ENCODE results near the gene VSIG4.

Gene VSIG4

GRCh38 chrX:66024570-66024969, 15.3 kb downstream of the VSIG4 start:
- no peak overlapping the region for H3K27ac ChIP-seq
- no peak for DNase-seq (ENCODE audit: low read depth, low spot score)

- H3K27ac ChIP-seq: no peak overlapping the region
- no peak for DNase-seq (ENCODE audit: low read depth, low spot score)
Observed at GRCh38 chrX:66024092-66024467, 15.8 kb downstream of the VSIG4 start.

- no peak overlapping the region for H3K27ac ChIP-seq
- DNase-seq (ENCODE audit: low read depth, low spot score): no peak
Observed at GRCh38 chrX:66023385-66024091, 16.3 kb downstream of the VSIG4 start.

GRCh38 chrX:66022632-66023384, 17.1 kb downstream of the VSIG4 start:
- H3K27ac ChIP-seq: no peak overlapping the region

GRCh38 chrX:66021765-66022631, 17.9 kb downstream of the VSIG4 start:
- DNase-seq (ENCODE audit: low read depth, low spot score): no peak
- H3K27ac ChIP-seq: no peak overlapping the region

More at GRCh38 chrX:66022632-66023384, 17.1 kb downstream of the VSIG4 start:
- no peak for DNase-seq (ENCODE audit: low read depth, low spot score)

- H3K27ac ChIP-seq: no peak overlapping the region
- DNase-seq (ENCODE audit: low read depth, low spot score): no peak
Observed at GRCh38 chrX:66021401-66021764, 18.5 kb downstream of the VSIG4 start.

- no peak overlapping the region for H3K27ac ChIP-seq
- no peak for DNase-seq (ENCODE audit: low read depth, low spot score)
Observed at GRCh38 chrX:66020631-66021334, 19.1 kb downstream of the VSIG4 start.

GRCh38 chrX:66019974-66020373, 19.9 kb downstream of the VSIG4 start:
- DNase-seq (ENCODE audit: low read depth, low spot score): no peak
- no peak overlapping the region for H3K27ac ChIP-seq

- no peak overlapping the region for H3K27ac ChIP-seq
- DNase-seq (ENCODE audit: low read depth, low spot score): no peak
Observed at GRCh38 chrX:66019310-66019652, 20.6 kb downstream of the VSIG4 start.

- H3K27ac ChIP-seq: no peak overlapping the region
- DNase-seq (ENCODE audit: low read depth, low spot score): no peak
Observed at GRCh38 chrX:66018585-66019309, 21.1 kb downstream of the VSIG4 start.

GRCh38 chrX:66017659-66018170, 22.2 kb downstream of the VSIG4 start:
- DNase-seq (ENCODE audit: low read depth, low spot score): no peak
- no peak overlapping the region for H3K27ac ChIP-seq

GRCh38 chrX:66016905-66017658, 22.8 kb downstream of the VSIG4 start:
- H3K27ac ChIP-seq: no peak overlapping the region
- DNase-seq (ENCODE audit: low read depth, low spot score): no peak

GRCh38 chrX:66015900-66016689, 23.8 kb downstream of the VSIG4 start:
- H3K27ac ChIP-seq: no peak overlapping the region
- DNase-seq (ENCODE audit: low read depth, low spot score): no peak

- no peak for DNase-seq (ENCODE audit: low read depth, low spot score)
- H3K27ac ChIP-seq: no peak overlapping the region
Observed at GRCh38 chrX:66015152-66015831, 24.6 kb downstream of the VSIG4 start.

- no peak for DNase-seq (ENCODE audit: low read depth, low spot score)
- H3K27ac ChIP-seq: no peak overlapping the region
Observed at GRCh38 chrX:66014556-66014955, 25.3 kb downstream of the VSIG4 start.

GRCh38 chrX:66014084-66014483, 25.8 kb downstream of the VSIG4 start:
- no peak overlapping the region for H3K27ac ChIP-seq
- no peak for DNase-seq (ENCODE audit: low read depth, low spot score)

GRCh38 chrX:66013194-66013816, 26.6 kb downstream of the VSIG4 start:
- H3K27ac ChIP-seq: no peak overlapping the region
- no peak for DNase-seq (ENCODE audit: low read depth, low spot score)

All from epithelial cell of prostate (primary cell).